HG02981 (cell line): Measurements from ENCODE around the gene PXK.

Experiments used
- ATAC-seq: cut with Tn5 transposase; IDR thresholded peaks from one replicate; pipeline ENCODE4 v1.9.1; 2021; ENCODE audit warnings: mild to moderate bottlenecking, moderate library complexity; ENCODE audit not compliant: unreplicated experiment

The PXK gene

GRCh38 chr3:58379351-58380073 lies 46.8 kb downstream of the PXK start:
- no peak for ATAC-seq

GRCh38 chr3:58383476-58383875 lies 50.8 kb downstream of the PXK start:
- ATAC-seq = no peak

- ATAC-seq = no peak
These were observed 51.2 kb downstream of the PXK start for GRCh38 chr3:58383904-58384303.

GRCh38 chr3:58384381-58385090 lies 51.8 kb downstream of the PXK start:
- no peak for ATAC-seq

- no peak for ATAC-seq
These were observed 54.1 kb downstream of the PXK start for GRCh38 chr3:58386626-58387365.

- ATAC-seq = no peak
These were observed 55.2 kb downstream of the PXK start for GRCh38 chr3:58387650-58388546.

- no peak for ATAC-seq
These were observed 55.9 kb downstream of the PXK start for GRCh38 chr3:58388550-58389091.

GRCh38 chr3:58391156-58391865 lies 58.6 kb downstream of the PXK start:
- no peak for ATAC-seq

GRCh38 chr3:58392181-58392580 lies 59.5 kb downstream of the PXK start:
- ATAC-seq = no peak

GRCh38 chr3:58394339-58394738 lies 61.6 kb downstream of the PXK start:
- no peak for ATAC-seq

GRCh38 chr3:58398669-58399333 lies 66.1 kb downstream of the PXK start:
- no peak for ATAC-seq

GRCh38 chr3:58403513-58404109 lies 70.9 kb downstream of the PXK start:
- ATAC-seq = no peak

- no peak for ATAC-seq
These were observed 71.7 kb downstream of the PXK start for GRCh38 chr3:58404396-58404795.

- no peak for ATAC-seq
These were observed 76.2 kb downstream of the PXK start for GRCh38 chr3:58408906-58409305.

GRCh38 chr3:58409663-58410062 lies 77.0 kb downstream of the PXK start:
- ATAC-seq = no peak

- no peak for ATAC-seq
These were observed 78.3 kb downstream of the PXK start for GRCh38 chr3:58411036-58411435.

- ATAC-seq = no peak
These were observed 79.4 kb downstream of the PXK start for GRCh38 chr3:58411851-58412830.
